Neural cell (in vitro differentiated cells): Measurements from ENCODE around the gene STUM. TPM values are rescaled to one million over a fixed set of nuclear protein-coding genes. Genes with fewer than 3 reads are reported as not detected.

Source experiments
- H2AFZ ChIP-seq: fragments of 200-600, 300-800 bp; sonication (generic), shearing (Covaris generic); 2 replicates; pipeline ENCODE4 v1.6.0; 2014; ENCODE audit warnings: low read depth, mild to moderate bottlenecking, antibody characterized with exemption, low read length, moderate library complexity
- H3F3A ChIP-seq: fragments of 200-600 bp; shearing (Covaris generic); 2 replicates; pipeline ENCODE4 v1.6.1; 2016; ENCODE audit warnings: mild to moderate bottlenecking, moderate library complexity, mixed read lengths, antibody characterized with exemption, low read length; ENCODE audit not compliant: insufficient read depth, poor library complexity, severe bottlenecking
- H3K27ac ChIP-seq: fragments of 200-600, 300-800 bp; sonication (generic), shearing (Covaris generic); 2 replicates; pipeline ENCODE4 v1.5.1; 2014; ENCODE audit warnings: mild to moderate bottlenecking, low read length, moderate library complexity
- H3K27me3 ChIP-seq: fragments of 300-800, 200-600 bp; sonication (generic), shearing (Covaris generic); 2 replicates; pipeline ENCODE4 v1.6.0; 2014; ENCODE audit warnings: mild to moderate bottlenecking, low read depth, low read length, moderate library complexity; ENCODE audit not compliant: insufficient read depth
- H3K36me3 ChIP-seq: fragments of 300-800, 200-600 bp; sonication (generic), shearing (Covaris generic); 2 replicates; pipeline ENCODE4 v1.5.1; 2014; ENCODE audit warnings: mild to moderate bottlenecking, antibody characterized with exemption, low read length, moderate library complexity; ENCODE audit not compliant: insufficient read depth
- H3K4me2 ChIP-seq: fragments of 300-800, 200-600 bp; sonication (generic), shearing (Covaris generic); 2 replicates; pipeline ENCODE4 v1.6.0; 2014; ENCODE audit warnings: mild to moderate bottlenecking, low read length
- H3K4me3 ChIP-seq: fragments of 300-800, 200-600 bp; sonication (generic), shearing (Covaris generic); 2 replicates; pipeline ENCODE4 v1.5.1; 2014; ENCODE audit warnings: mild to moderate bottlenecking, low read length, moderate library complexity
- H3K79me2 ChIP-seq: fragments of 200-600 bp; shearing (Covaris generic); replicated peaks from 2 replicates; pipeline ENCODE4 v1.6.0; 2014; ENCODE audit warnings: mild to moderate bottlenecking, low read length, moderate library complexity; ENCODE audit not compliant: insufficient read depth
- H3K9ac ChIP-seq: fragments of 300-800, 200-600 bp; sonication (generic), shearing (Covaris generic); 2 replicates; pipeline ENCODE4 v1.6.1; 2016; ENCODE audit warnings: mild to moderate bottlenecking, low read length, mixed read lengths
- H3K9me2 ChIP-seq: fragments of 200-600 bp; shearing (Covaris generic); 2 replicates; pipeline ENCODE4 v1.6.1; 2016; ENCODE audit warnings: mild to moderate bottlenecking, low read length, mixed read lengths; ENCODE audit not compliant: insufficient read depth
- H3K9me3 ChIP-seq: fragments of 200-600, 300-800 bp; sonication (generic), shearing (Covaris generic); 2 replicates; pipeline ENCODE4 v1.6.1; 2016; ENCODE audit warnings: mild to moderate bottlenecking, mixed run types, low read length, moderate library complexity, mixed read lengths
- H4K20me1 ChIP-seq: fragments of 200-600 bp; shearing (Covaris generic); 2 replicates; pipeline ENCODE4 v1.6.1; 2016; ENCODE audit warnings: mild to moderate bottlenecking, mixed run types; ENCODE audit not compliant: insufficient read depth
- CTCF ChIP-seq: fragments of 450-650 bp; IDR thresholded peaks from 2 replicates; pipeline ENCODE4 v1.5.1; 2014; ENCODE audit warnings: antibody characterized with exemption, mild to moderate bottlenecking, moderate library complexity; ENCODE audit not compliant: poor library complexity, severe bottlenecking
- EP300 ChIP-seq: fragments of 450-650 bp; conservative IDR thresholded peaks from 2 replicates; pipeline ENCODE4 v1.6.1; 2014; ENCODE audit warnings: antibody characterized with exemption, mild to moderate bottlenecking, moderate library complexity; ENCODE audit not compliant: poor library complexity, severe bottlenecking
- EZH2 ChIP-seq: fragments of 200-600, 300-800 bp; shearing (Covaris generic), sonication (generic); IDR thresholded peaks from 2 replicates; pipeline ENCODE4 v1.6.1; 2014; ENCODE audit warnings: antibody characterized with exemption, low read length, borderline replicate concordance, mild to moderate bottlenecking; ENCODE audit not compliant: insufficient read depth, poor library complexity, severe bottlenecking
- MXI1 ChIP-seq: fragments of 450-650 bp; conservative IDR thresholded peaks from 2 replicates; pipeline ENCODE4 v1.6.1; 2014; ENCODE audit warnings: antibody characterized with exemption, mild to moderate bottlenecking; ENCODE audit not compliant: poor library complexity, severe bottlenecking
- POLR2AphosphoS5 ChIP-seq: IDR thresholded peaks from 2 replicates; pipeline ENCODE4 v1.6.1; 2012
- RAD21 ChIP-seq: fragments of 450-650 bp; conservative IDR thresholded peaks from 2 replicates; pipeline ENCODE4 v1.6.1; 2014; ENCODE audit warnings: antibody characterized with exemption, mild to moderate bottlenecking, moderate library complexity
- SMC3 ChIP-seq: fragments of 450-650 bp; conservative IDR thresholded peaks from 2 replicates; pipeline ENCODE4 v1.6.1; 2014; ENCODE audit warnings: antibody characterized with exemption, mild to moderate bottlenecking, moderate library complexity; ENCODE audit not compliant: poor library complexity
- TAF1 ChIP-seq: IDR thresholded peaks from 2 replicates; pipeline ENCODE4 v1.6.1; 2012; ENCODE audit warnings: low read depth
- polyA plus RNA-seq: library from polyadenylated mRNA; depleted of rRNA; stranded (reverse); fragments of >200 nt; gene quantifications from 2 replicates; pipeline ENCODE4 v1.2.3, GENCODE V29; 2014
- TF ChIP-seq, protein P1 (sequence below): IDR thresholded peaks from 2 replicates; pipeline ENCODE4 v1.6.1; 2012; ENCODE audit warnings: borderline replicate concordance

STUM gene
- polyA plus RNA-seq, 1 donor from 2014 or later: 0.52 TPM

DNA sequence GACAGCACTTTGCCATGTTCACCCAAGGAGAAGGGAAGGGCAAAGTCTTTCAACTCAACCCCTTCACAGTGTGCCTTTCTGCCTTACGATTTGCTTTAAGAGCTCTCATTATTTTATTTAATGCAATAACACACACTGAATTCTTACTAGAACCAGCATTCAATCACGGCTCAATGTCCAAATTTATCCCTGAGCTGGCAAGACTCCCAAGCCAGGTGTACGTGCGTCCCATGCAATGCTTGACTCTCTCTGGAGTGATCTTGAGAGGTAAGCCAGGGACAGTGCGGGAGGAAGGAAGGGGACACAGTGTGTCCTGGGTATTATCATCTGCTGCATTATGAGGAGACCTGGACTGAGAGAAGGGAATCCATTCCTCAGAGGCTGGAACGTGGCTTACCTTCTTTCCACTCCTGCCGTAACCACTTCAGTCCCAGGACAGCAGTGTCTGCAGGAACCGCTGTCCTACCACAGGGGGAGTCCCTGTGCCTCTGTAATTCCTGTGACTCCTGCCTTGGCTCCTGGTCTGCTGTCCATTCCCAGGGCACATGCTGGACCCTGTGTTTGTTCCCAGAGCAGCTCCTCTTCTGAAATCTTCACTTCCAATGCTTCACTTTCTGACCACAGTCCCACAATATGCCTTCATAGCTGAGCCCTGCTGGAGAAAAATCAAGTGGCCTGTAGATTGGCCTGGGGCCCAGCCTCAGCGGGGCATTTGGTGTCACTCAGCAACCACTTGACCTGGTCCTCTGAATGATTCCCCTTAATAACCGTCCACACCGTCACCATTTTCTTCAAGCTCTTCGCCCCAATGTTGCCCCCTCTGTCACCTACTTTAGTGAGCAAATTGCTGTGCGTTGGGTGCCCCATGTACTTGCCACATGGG is 28.6 kb upstream of the STUM start:
- no peak overlapping the region for H3K9ac ChIP-seq
- no peaks in the 10 kb centered on the region for H3K36me3 ChIP-seq
- no peaks in the 10 kb centered on the region for H3K79me2 ChIP-seq
- no peak overlapping the region for H3K4me3 ChIP-seq
- no peak overlapping the region for H3K27ac ChIP-seq
- H3K4me2 ChIP-seq: no peak overlapping the region
- no peaks in the 10 kb centered on the region for H3K9me2 ChIP-seq
- no peaks in the 10 kb centered on the region for H4K20me1 ChIP-seq
- no peak for TF ChIP-seq RAD21
- TF ChIP-seq MXI1: no peak
- no peak for TF ChIP-seq SMC3
- no peak for TF ChIP-seq EZH2
- TF ChIP-seq, protein P1, sequence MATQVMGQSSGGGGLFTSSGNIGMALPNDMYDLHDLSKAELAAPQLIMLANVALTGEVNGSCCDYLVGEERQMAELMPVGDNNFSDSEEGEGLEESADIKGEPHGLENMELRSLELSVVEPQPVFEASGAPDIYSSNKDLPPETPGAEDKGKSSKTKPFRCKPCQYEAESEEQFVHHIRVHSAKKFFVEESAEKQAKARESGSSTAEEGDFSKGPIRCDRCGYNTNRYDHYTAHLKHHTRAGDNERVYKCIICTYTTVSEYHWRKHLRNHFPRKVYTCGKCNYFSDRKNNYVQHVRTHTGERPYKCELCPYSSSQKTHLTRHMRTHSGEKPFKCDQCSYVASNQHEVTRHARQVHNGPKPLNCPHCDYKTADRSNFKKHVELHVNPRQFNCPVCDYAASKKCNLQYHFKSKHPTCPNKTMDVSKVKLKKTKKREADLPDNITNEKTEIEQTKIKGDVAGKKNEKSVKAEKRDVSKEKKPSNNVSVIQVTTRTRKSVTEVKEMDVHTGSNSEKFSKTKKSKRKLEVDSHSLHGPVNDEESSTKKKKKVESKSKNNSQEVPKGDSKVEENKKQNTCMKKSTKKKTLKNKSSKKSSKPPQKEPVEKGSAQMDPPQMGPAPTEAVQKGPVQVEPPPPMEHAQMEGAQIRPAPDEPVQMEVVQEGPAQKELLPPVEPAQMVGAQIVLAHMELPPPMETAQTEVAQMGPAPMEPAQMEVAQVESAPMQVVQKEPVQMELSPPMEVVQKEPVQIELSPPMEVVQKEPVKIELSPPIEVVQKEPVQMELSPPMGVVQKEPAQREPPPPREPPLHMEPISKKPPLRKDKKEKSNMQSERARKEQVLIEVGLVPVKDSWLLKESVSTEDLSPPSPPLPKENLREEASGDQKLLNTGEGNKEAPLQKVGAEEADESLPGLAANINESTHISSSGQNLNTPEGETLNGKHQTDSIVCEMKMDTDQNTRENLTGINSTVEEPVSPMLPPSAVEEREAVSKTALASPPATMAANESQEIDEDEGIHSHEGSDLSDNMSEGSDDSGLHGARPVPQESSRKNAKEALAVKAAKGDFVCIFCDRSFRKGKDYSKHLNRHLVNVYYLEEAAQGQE: no peak
- no peak for TF ChIP-seq CTCF
- TF ChIP-seq TAF1: no peak
- no peak for TF ChIP-seq POLR2AphosphoS5
- no peak for TF ChIP-seq EP300
- no peaks in the 10 kb centered on the region for H3K9me3 ChIP-seq
- H3F3A ChIP-seq: no peaks in the 10 kb centered on the region
- H2AFZ ChIP-seq: no peak overlapping the region
- no peaks in the 10 kb centered on the region for H3K27me3 ChIP-seq

DNA sequence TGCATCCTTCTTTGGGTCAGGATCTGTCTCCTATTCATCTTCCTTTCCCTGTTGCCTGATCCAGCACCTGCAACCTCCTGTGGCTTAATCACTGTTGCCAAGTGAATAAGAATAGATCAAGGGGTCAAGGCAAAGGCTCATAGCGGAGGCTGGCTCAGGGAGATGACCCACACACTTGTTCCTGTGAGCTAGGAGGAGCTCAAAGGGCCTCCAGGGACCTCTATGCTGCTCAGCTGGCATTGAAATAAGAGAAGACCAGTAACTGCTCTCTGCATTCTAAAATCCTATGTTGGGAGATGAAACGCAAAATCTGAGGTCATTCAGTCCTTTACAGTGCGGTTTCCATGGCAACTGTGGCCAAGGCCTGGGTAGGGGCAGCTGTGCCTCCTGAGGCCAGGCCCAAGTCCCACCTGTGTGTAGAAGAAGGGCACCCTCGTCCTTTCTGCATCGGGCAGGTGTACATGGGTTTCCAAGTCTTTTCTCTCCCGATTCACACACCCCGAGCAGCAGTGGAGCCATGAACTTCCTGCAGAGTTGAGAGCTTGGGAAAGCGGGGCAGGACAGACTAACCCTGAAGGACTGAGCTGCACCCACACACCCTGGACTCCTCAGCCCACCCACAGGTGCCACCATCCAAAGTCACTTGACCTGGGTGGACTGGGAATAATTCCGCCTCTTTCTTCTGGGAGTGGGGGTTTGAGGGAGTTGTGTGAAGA is 27.8 kb upstream of the STUM start:
- Histone ChIP-seq H3F3A (no peaks in the 10 kb centered on the region), H3K9me3 (no peaks in the 10 kb centered on the region), H3K9me2 (no peaks in the 10 kb centered on the region), H3K9ac (no peak overlapping the region), H3K27ac (no peak overlapping the region), H2AFZ (no peak overlapping the region), H3K36me3 (no peaks in the 10 kb centered on the region), H3K27me3 (no peaks in the 10 kb centered on the region), H4K20me1 (no peaks in the 10 kb centered on the region), H3K79me2 (no peaks in the 10 kb centered on the region), H3K4me3 (no peak overlapping the region), H3K4me2 (no peak overlapping the region)
- TF ChIP-seq RAD21 (no peak), EZH2 (no peak), CTCF (no peak), SMC3 (no peak), MXI1 (no peak), POLR2AphosphoS5 (no peak), EP300 (no peak), TAF1 (no peak)
- TF ChIP-seq, protein P1: no peak
